Sigmoid colon (tissue), 7 donors: ENCODE data around the gene SOWAHA. TPM values are rescaled to one million over a fixed set of nuclear protein-coding genes. Genes with fewer than 3 reads are reported as not detected.

Experiments used
- DNase-seq: peaks from one replicate; pipeline ENCODE4 v3.0.0-alpha.2; 2019
- H3K27ac ChIP-seq, 4 donors: fragments of 200-600 bp; sonication (generic); one replicate each; pipeline ENCODE4 v1.5.1; 2016 to 2019; ENCODE audit warnings: mild to moderate bottlenecking in 1 of 4
- H3K27me3 ChIP-seq, 3 donors: fragments of 200-600 bp; sonication (generic); one replicate each; pipeline ENCODE4 v1.5.1; 2019; ENCODE audit warnings: mild to moderate bottlenecking in 1 of 3
- H3K36me3 ChIP-seq, 4 donors: fragments of 200-600 bp; sonication (generic); one replicate each; pipeline ENCODE4 v1.5.1; 2016 to 2019
- H3K4me1 ChIP-seq, 4 donors: fragments of 200-600 bp; sonication (generic); one replicate each; pipeline ENCODE4 v1.5.1; 2017 to 2019
- H3K4me3 ChIP-seq, 4 donors: fragments of 200-600 bp; sonication (generic); one replicate each; pipeline ENCODE4 v1.5.1; 2017 to 2019; ENCODE audit warnings: mild to moderate bottlenecking in 2 of 4, moderate library complexity in 1 of 4
- H3K9me3 ChIP-seq, 4 donors: fragments of 200-600 bp in 3 of 4; sonication (generic) in 3 of 4; one replicate each; pipeline versions ENCODE4 v1.5.1 to v1.6.1; 2013 to 2019
- CTCF ChIP-seq, 4 experiments: fragments of 450-650 bp in 3 of 4; fragments of 200-600 bp in 1 of 4; IDR thresholded peaks; one replicate each; pipeline ENCODE4 v1.5.1; 2016 to 2019; ENCODE audit warnings: antibody characterized with exemption in 4 of 4, mild to moderate bottlenecking in 3 of 4, moderate library complexity in 2 of 4
- EP300 ChIP-seq, 4 donors: sonication (generic); formaldehyde crosslinking; IDR thresholded peaks; one replicate each; pipeline ENCODE4 v1.6.1; 2017; ENCODE audit warnings: antibody characterized with exemption in 4 of 4
- POLR2A ChIP-seq, 2 donors: fragments of 450-650 bp; IDR thresholded peaks; one replicate each; pipeline ENCODE4 v1.6.1; 2016; ENCODE audit warnings: antibody characterized with exemption in 2 of 2, mild to moderate bottlenecking in 2 of 2, moderate library complexity in 2 of 2
- POLR2AphosphoS5 ChIP-seq, 4 donors: sonication (generic); formaldehyde crosslinking; IDR thresholded peaks; one replicate each; pipeline ENCODE4 v1.6.1; 2017; ENCODE audit warnings: antibody characterized with exemption in 4 of 4
- WGBS, 2 donors: extraction: QIAGEN DNeasy Blood & Tissue Kit; methylation state at CpG; one replicate each; pipeline ENCODE4 v1.1.7; 2013; 5-methylcytosine and 5-hydroxymethylcytosine counted together
- intact Hi-C: fragments of 100-400 bp; cut with DNase I; formaldehyde crosslinking; loops from one replicate; pipeline ENCODE4 v1.15.1; 2023
- polyA plus RNA-seq, 3 donors: library from polyadenylated mRNA; stranded (reverse); fragments of 200-250 nt; gene quantifications; one replicate each; pipeline ENCODE4 v1.2.3, GENCODE V29; 2013
- total RNA-seq, 4 donors: library from RNA; depleted of rRNA; stranded (reverse); fragments of >200 nt; gene quantifications; one replicate each; pipeline ENCODE4 v1.1.0, GENCODE V29; 2016
- donor health status: healthy with polysubstance abuse.
- donor health status: Bipolar disorder and iron deficiency.
- donor health status: healthy.

The SOWAHA gene
- total and polyA plus RNA-seq, 7 donors = 0.16 to 33.8 (median 8.0) TPM; not detected in 2

GRCh38 chr5:132838516-132839282 is 25.6 kb downstream of the SOWAHA start:
- peak overlapping the region in 1 of 4 donors; percentile 74 for H3K27ac ChIP-seq
- peaks cover 0 to 8% (median 2%) of the 10 kb centered on the region in 4 donors for H3K4me1 ChIP-seq
- intact Hi-C loops = no loop called here
- no peaks in the 10 kb centered on the region for H3K9me3 ChIP-seq
- H3K4me3 ChIP-seq = no peak overlapping the region
- no peak for TF ChIP-seq POLR2A (IDR thresholded peaks at IDR 0.05)
- TF ChIP-seq POLR2AphosphoS5 (IDR thresholded peaks at IDR 0.05) = no peak
- no peak for TF ChIP-seq EP300 (IDR thresholded peaks at IDR 0.05)
- 43 to 68% methylated on average over 3 of the region's 3 CpGs for WGBS, 2 donors
- H3K36me3 ChIP-seq = no peaks in the 10 kb centered on the region
- no peaks in the 10 kb centered on the region for H3K27me3 ChIP-seq
- DNase-seq = no peak

- intact Hi-C loops = no loop called here
- WGBS, 2 donors = 21 to 69% methylated on average over 8 of the region's 8 CpGs
- peaks cover 0 to 8% (median 2%) of the 10 kb centered on the region in 4 donors for H3K4me1 ChIP-seq
- no peak for DNase-seq
- TF ChIP-seq POLR2A (IDR thresholded peaks at IDR 0.05) = no peak
- TF ChIP-seq POLR2AphosphoS5 (IDR thresholded peaks at IDR 0.05) = no peak
- TF ChIP-seq EP300 (IDR thresholded peaks at IDR 0.05) = no peak
- no peak for TF ChIP-seq CTCF (IDR thresholded peaks at IDR 0.05)
- no peak overlapping the region for H3K4me3 ChIP-seq
- H3K27ac ChIP-seq = peak overlapping the region; percentile 32 to 74 (median 52)
- H3K9me3 ChIP-seq = no peaks in the 10 kb centered on the region
- H3K27me3 ChIP-seq = no peaks in the 10 kb centered on the region
- no peaks in the 10 kb centered on the region for H3K36me3 ChIP-seq
These were observed 26.6 kb downstream of the SOWAHA start for GRCh38 chr5:132839426-132840301.

GRCh38 chr5:132840313-132840712 is 27.2 kb downstream of the SOWAHA start:
- no peak for DNase-seq
- peaks cover 0 to 8% (median 2%) of the 10 kb centered on the region in 4 donors for H3K4me1 ChIP-seq
- intact Hi-C loops = no loop called here
- TF ChIP-seq EP300 (IDR thresholded peaks at IDR 0.05) = no peak
- no peak for TF ChIP-seq POLR2AphosphoS5 (IDR thresholded peaks at IDR 0.05)
- no peak for TF ChIP-seq CTCF (IDR thresholded peaks at IDR 0.05)
- no peak for TF ChIP-seq POLR2A (IDR thresholded peaks at IDR 0.05)
- peak overlapping the region; percentile 6 to 74 (median 52) for H3K27ac ChIP-seq
- H3K27me3 ChIP-seq = no peaks in the 10 kb centered on the region
- WGBS, 2 donors = 17 to 54% methylated on average over 3 of the region's 3 CpGs
- H3K36me3 ChIP-seq = no peaks in the 10 kb centered on the region
- H3K4me3 ChIP-seq = no peak overlapping the region
- H3K9me3 ChIP-seq = no peaks in the 10 kb centered on the region

GRCh38 chr5:132840896-132841295 is 27.8 kb downstream of the SOWAHA start:
- WGBS, 2 donors = 36 to 70% methylated on average over 1 of the region's 1 CpG
- intact Hi-C loops = no loop called here
- Histone ChIP-seq H3K27me3 (no peaks in the 10 kb centered on the region), H3K27ac (peak overlapping the region in 2 of 4 donors; percentile 56 to 74), H3K4me3 (no peak overlapping the region), H3K9me3 (no peaks in the 10 kb centered on the region), H3K36me3 (no peaks in the 10 kb centered on the region), H3K4me1 (peaks cover 0 to 8% (median 2%) of the 10 kb centered on the region in 4 donors)
- no peak for DNase-seq
- TF ChIP-seq POLR2AphosphoS5 (IDR thresholded peaks at IDR 0.05) (no peak), POLR2A (IDR thresholded peaks at IDR 0.05) (no peak), CTCF (IDR thresholded peaks at IDR 0.05) (no peak), EP300 (IDR thresholded peaks at IDR 0.05) (no peak)

GRCh38 chr5:132841305-132841704 is 28.2 kb downstream of the SOWAHA start:
- no peak for DNase-seq
- Histone ChIP-seq H3K9me3 (no peaks in the 10 kb centered on the region), H3K36me3 (no peaks in the 10 kb centered on the region), H3K4me3 (no peak overlapping the region), H3K4me1 (peaks cover 0 to 8% (median 2%) of the 10 kb centered on the region in 4 donors), H3K27me3 (no peaks in the 10 kb centered on the region), H3K27ac (no peak overlapping the region)
- WGBS, 2 donors = 87 to 89% methylated on average over 4 of the region's 4 CpGs
- intact Hi-C loops = no loop called here
- no peak for TF ChIP-seq POLR2AphosphoS5 (IDR thresholded peaks at IDR 0.05)
- no peak for TF ChIP-seq EP300 (IDR thresholded peaks at IDR 0.05)
- TF ChIP-seq CTCF (IDR thresholded peaks at IDR 0.05) = no peak
- TF ChIP-seq POLR2A (IDR thresholded peaks at IDR 0.05) = no peak
